Adrenal gland (tissue), 12 donors: ENCODE data around the gene FBXL16. TPM values are rescaled to one million over a fixed set of nuclear protein-coding genes. Genes with fewer than 3 reads are reported as not detected.

ENCODE experiments used
- DNase-seq, 7 donors: peaks; one replicate each; pipeline ENCODE4 v3.0.0-alpha.2; 2019 to 2020
- H3K27ac ChIP-seq, 5 donors: fragments of 200-600 bp; sonication (generic) in 4 of 5; 1 replicate in 3 of 5; 2 replicates in 2 of 5; pipeline versions ENCODE4 v1.5.1 to v1.8.0; 2016 to 2020; ENCODE audit warnings: mild to moderate bottlenecking in 1 of 5
- H3K27me3 ChIP-seq: fragments of 200-600 bp; 2 replicates; pipeline ENCODE4 v1.8.0; 2021
- H3K36me3 ChIP-seq, 2 donors: fragments of 200-600 bp; replicated peaks in 1 of 2; 1 replicate in 1 of 2; 2 replicates in 1 of 2; pipeline versions ENCODE4 v1.5.1 to v1.8.0; 2018 to 2022
- H3K4me1 ChIP-seq, 2 donors: fragments of 200-600 bp; replicated peaks in 1 of 2; 1 replicate in 1 of 2; 2 replicates in 1 of 2; pipeline versions ENCODE4 v1.5.1 to v1.8.0; 2018 to 2021
- H3K4me3 ChIP-seq, 4 donors: fragments of 200-600 bp; sonication (generic) in 3 of 4; one replicate each; pipeline ENCODE4 v1.5.1; 2016 to 2018
- H3K9me3 ChIP-seq, 3 donors: fragments of 200-600 bp; sonication (generic) in 1 of 3; replicated peaks in 1 of 3; 1 replicate in 2 of 3; 2 replicates in 1 of 3; pipeline versions ENCODE4 v1.5.1 to v1.8.0; 2016 to 2021
- CTCF ChIP-seq, 6 experiments: fragments of 450-650 bp in 4 of 6; fragments of 200-600 bp in 2 of 6; sonication (generic) in 1 of 6; IDR thresholded peaks; 1 replicate in 5 of 6; 2 replicates in 1 of 6; pipeline versions ENCODE4 v1.5.1 to v1.8.0; 2016 to 2021; ENCODE audit warnings: antibody characterized with exemption in 6 of 6, mild to moderate bottlenecking in 2 of 6, moderate library complexity in 1 of 6
- POLR2A ChIP-seq, 2 donors: fragments of 450-650 bp; IDR thresholded peaks; one replicate each; pipeline ENCODE4 v1.6.1; 2017; ENCODE audit warnings: antibody characterized with exemption in 2 of 2, mild to moderate bottlenecking in 2 of 2, moderate library complexity in 1 of 2
- WGBS, 4 donors: extraction: QIAGEN DNeasy Blood & Tissue Kit in 2 of 4; methylation state at CpG; one replicate each; pipeline versions ENCODE4 v1.1.5 to v1.1.7; 2013 to 2017; 5-methylcytosine and 5-hydroxymethylcytosine counted together
- intact Hi-C, 2 donors: fragments of 100-400 bp; cut with DNase I; formaldehyde crosslinking; loops; one replicate each; pipeline versions ENCODE4 v1.14.1 to v1.15.0; 2022 to 2023
- polyA plus RNA-seq, 3 donors: library from polyadenylated mRNA; stranded (reverse); fragments of 200-250 nt in 2 of 3; fragments of 350-450 nt in 1 of 3; fragmentation: Illumina TruSeq in 1 of 3; extraction: RNeasy Lipid Tissue Mini Kit (QIAGEN cat#74804) in 1 of 3; gene quantifications; one replicate each; pipeline ENCODE4 v1.2.3, GENCODE V29; 2013 to 2014
- total RNA-seq, 9 donors: library from RNA; depleted of rRNA in 4 of 9; stranded (reverse); fragments of >200 nt in 4 of 9; fragments of 120-200 nt in 1 of 9; fragmentation: NEBNext Ultra II Directional in 1 of 9; extraction: Animal tissue kit (Norgen Biotek cat#: 25700) in 1 of 9; gene quantifications; one replicate each; pipeline versions ENCODE4 v1.1.0 to v1.2.4, GENCODE V29; 2013 to 2023
- donor health status: healthy with polysubstance abuse.
- donor health status: Bipolar disorder and iron deficiency.
- donor health status: DM: yes; HTN: yes; CAD: no.
- donor health status: DM: no; HTN: no; CAD: no.
- donor health status: DM: no; HTN: no; CAD: no.
- donor health status: DM: yes; HTN: yes; CAD: no.

The FBXL16 gene
- total and polyA plus RNA-seq, 12 donors: 0.17 to 18.3 (median 5.2) TPM; not detected in 1

- no peaks in the 10 kb centered on the region for H3K9me3 ChIP-seq
- no peak overlapping the region for H3K4me3 ChIP-seq
- no peaks in the 10 kb centered on the region for H3K27me3 ChIP-seq
- H3K27ac ChIP-seq: no peak overlapping the region
- no peak for DNase-seq
- peaks cover 23 to 24% of the 10 kb centered on the region in 2 donors for H3K4me1 ChIP-seq
- peaks cover 0 to 44% of the 10 kb centered on the region in 2 donors for H3K36me3 ChIP-seq
- intact Hi-C loops: no loop called here
- TF ChIP-seq CTCF (IDR thresholded peaks at IDR 0.05) (no peak), POLR2A (IDR thresholded peaks at IDR 0.05) (no peak)
- WGBS, 4 donors: 92 to 93% (median 92%) methylated on average over 20 to 21 of the region's 21 CpGs; no CpG with 5 or more reads in 1 of the 4 donors
These were observed 32.8 kb downstream of the FBXL16 start for GRCh38 chr16:672851-673250.

GRCh38 chr16:672371-672770, 33.2 kb downstream of the FBXL16 start:
- intact Hi-C loops: no loop called here
- H3K9me3 ChIP-seq: no peaks in the 10 kb centered on the region
- H3K36me3 ChIP-seq: peaks cover 0 to 44% of the 10 kb centered on the region in 2 donors
- H3K4me1 ChIP-seq: peaks cover 23 to 28% of the 10 kb centered on the region in 2 donors
- 94 to 96% (median 96%) methylated on average over 8 to 19 of the region's 19 CpGs; no CpG with 5 or more reads in 1 of the 4 donors for WGBS, 4 donors
- H3K27me3 ChIP-seq: no peaks in the 10 kb centered on the region
- H3K27ac ChIP-seq: no peak overlapping the region
- DNase-seq: no peak
- TF ChIP-seq POLR2A (IDR thresholded peaks at IDR 0.05): no peak
- TF ChIP-seq CTCF (IDR thresholded peaks at IDR 0.05): no peak
- H3K4me3 ChIP-seq: no peak overlapping the region

GRCh38 chr16:671353-672131, 34.1 kb downstream of the FBXL16 start:
- Histone ChIP-seq H3K4me1 (peaks cover 23 to 31% of the 10 kb centered on the region in 2 donors), H3K9me3 (no peaks in the 10 kb centered on the region), H3K27ac (no peak overlapping the region), H3K27me3 (no peaks in the 10 kb centered on the region), H3K36me3 (peaks cover 0 to 44% of the 10 kb centered on the region in 2 donors), H3K4me3 (no peak overlapping the region)
- no peak for TF ChIP-seq CTCF (IDR thresholded peaks at IDR 0.05)
- TF ChIP-seq POLR2A (IDR thresholded peaks at IDR 0.05): no peak
- DNase-seq: no peak
- WGBS, 4 donors: 85% methylated on average over 9 to 40 of the region's 40 CpGs; no CpG with 5 or more reads in 1 of the 4 donors
- intact Hi-C loops: no loop called here

GRCh38 chr16:670485-671352, 34.9 kb downstream of the FBXL16 start:
- Histone ChIP-seq H3K9me3 (no peaks in the 10 kb centered on the region), H3K4me1 (peaks cover 23 to 31% of the 10 kb centered on the region in 2 donors), H3K4me3 (no peak overlapping the region), H3K27ac (no peak overlapping the region), H3K36me3 (peaks cover 0 to 44% of the 10 kb centered on the region in 2 donors), H3K27me3 (no peaks in the 10 kb centered on the region)
- WGBS, 4 donors: 86 to 91% (median 91%) methylated on average over 21 to 52 of the region's 52 CpGs
- TF ChIP-seq CTCF (IDR thresholded peaks at IDR 0.05): no peak
- no peak for TF ChIP-seq POLR2A (IDR thresholded peaks at IDR 0.05)
- no peak for DNase-seq
- intact Hi-C loops: no loop called here
